Measurements from ENCODE around the gene SETD3.

The SETD3 gene

GRCh38 chr14:99524091-99524661, 43.5 kb upstream of the SETD3 start:
- no peaks in the 10 kb centered on the region for H4K20me1 ChIP-seq (ENCODE audit: low read depth, low read length)
- TF ChIP-seq CTCF (IDR thresholded peaks at IDR 0.05; ENCODE audit: insufficient read depth, low read length, poor library complexity, severe bottlenecking) (no peak), EZH2phosphoT487 (conservative IDR thresholded peaks at IDR 0.05; ENCODE audit: low read length) (no peak)

GRCh38 chr14:99523704-99524055, 43.0 kb upstream of the SETD3 start:
- no peaks in the 10 kb centered on the region for H3K9me2 ChIP-seq (replicated peaks; ENCODE audit: insufficient read depth, low read length)
- no peak overlapping the region for H3K4me2 ChIP-seq (ENCODE audit: low read depth, low read length, poor library complexity, severe bottlenecking)
- no peaks in the 10 kb centered on the region for H4K20me1 ChIP-seq (ENCODE audit: low read depth, low read length)
- H3K27ac ChIP-seq (ENCODE audit: low read depth, low read length): no peak overlapping the region
- H3K9ac ChIP-seq (ENCODE audit: low read length): no peak overlapping the region
- no peaks in the 10 kb centered on the region for H3K79me2 ChIP-seq (ENCODE audit: insufficient read depth, low read length)
- H3K4me3 ChIP-seq (ENCODE audit: insufficient read depth, low read length, poor library complexity, severe bottlenecking): no peak overlapping the region
- H3K27me3 ChIP-seq (ENCODE audit: low read length): no peaks in the 10 kb centered on the region
- H3F3A ChIP-seq (ENCODE audit: insufficient read depth): no peaks in the 10 kb centered on the region
- H3K9me3 ChIP-seq (ENCODE audit: insufficient read depth, low read length): no peaks in the 10 kb centered on the region
- no peak overlapping the region for H2AFZ ChIP-seq (ENCODE audit: low read depth, low read length, severe bottlenecking)
- TF ChIP-seq EZH2phosphoT487 (conservative IDR thresholded peaks at IDR 0.05; ENCODE audit: low read length) (no peak), CTCF (IDR thresholded peaks at IDR 0.05; ENCODE audit: insufficient read depth, low read length, poor library complexity, severe bottlenecking) (no peak)
- no peaks in the 10 kb centered on the region for H3K36me3 ChIP-seq (ENCODE audit: low read length)

More at GRCh38 chr14:99524091-99524661, 43.5 kb upstream of the SETD3 start:
- no peak overlapping the region for H3K4me3 ChIP-seq (ENCODE audit: insufficient read depth, low read length, poor library complexity, severe bottlenecking)
- H3K4me2 ChIP-seq (ENCODE audit: low read depth, low read length, poor library complexity, severe bottlenecking): no peak overlapping the region
- no peaks in the 10 kb centered on the region for H3F3A ChIP-seq (ENCODE audit: insufficient read depth)
- H3K27ac ChIP-seq (ENCODE audit: low read depth, low read length): no peak overlapping the region
- H2AFZ ChIP-seq (ENCODE audit: low read depth, low read length, severe bottlenecking): no peak overlapping the region
- no peaks in the 10 kb centered on the region for H3K27me3 ChIP-seq (ENCODE audit: low read length)
- no peaks in the 10 kb centered on the region for H3K36me3 ChIP-seq (ENCODE audit: low read length)
- no peaks in the 10 kb centered on the region for H3K9me2 ChIP-seq (replicated peaks; ENCODE audit: insufficient read depth, low read length)
- H3K9me3 ChIP-seq (ENCODE audit: insufficient read depth, low read length): no peaks in the 10 kb centered on the region
- H3K9ac ChIP-seq (ENCODE audit: low read length): no peak overlapping the region
- no peaks in the 10 kb centered on the region for H3K79me2 ChIP-seq (ENCODE audit: insufficient read depth, low read length)

GRCh38 chr14:99522934-99523703, 42.5 kb upstream of the SETD3 start:
- Histone ChIP-seq H3K9ac (ENCODE audit: low read length) (no peak overlapping the region), H3K4me2 (ENCODE audit: low read depth, low read length, poor library complexity, severe bottlenecking) (no peak overlapping the region), H3K9me3 (ENCODE audit: insufficient read depth, low read length) (no peaks in the 10 kb centered on the region), H3K79me2 (ENCODE audit: insufficient read depth, low read length) (no peaks in the 10 kb centered on the region), H3K9me2 (replicated peaks; ENCODE audit: insufficient read depth, low read length) (no peaks in the 10 kb centered on the region), H2AFZ (ENCODE audit: low read depth, low read length, severe bottlenecking) (no peak overlapping the region), H3F3A (ENCODE audit: insufficient read depth) (no peaks in the 10 kb centered on the region), H4K20me1 (ENCODE audit: low read depth, low read length) (no peaks in the 10 kb centered on the region), H3K4me3 (ENCODE audit: insufficient read depth, low read length, poor library complexity, severe bottlenecking) (no peak overlapping the region), H3K27me3 (ENCODE audit: low read length) (no peaks in the 10 kb centered on the region), H3K36me3 (ENCODE audit: low read length) (no peaks in the 10 kb centered on the region), H3K27ac (ENCODE audit: low read depth, low read length) (no peak overlapping the region)
- TF ChIP-seq CTCF (IDR thresholded peaks at IDR 0.05; ENCODE audit: insufficient read depth, low read length, poor library complexity, severe bottlenecking) (no peak), EZH2phosphoT487 (conservative IDR thresholded peaks at IDR 0.05; ENCODE audit: low read length) (no peak)

Measured in SU-DHL-6 (cell line).